Naive thymus-derived CD8-positive, alpha-beta T cell (primary cell): ENCODE measurements around the gene CRACR2B. TPM values are rescaled to one million over a fixed set of nuclear protein-coding genes. Genes with fewer than 3 reads are reported as not detected.

ENCODE experiments used
- ATAC-seq, 2 donors: fragments of 150-1000 bp; cut with Tn5 transposase in 1 of 2; sonication (Bioruptor Pico), chemical (Tn5 transposase) in 1 of 2; 1 replicate in 1 of 2; 2 replicates in 1 of 2; pipeline ENCODE4 v1.10.0; 2021; ENCODE audit warnings: mild to moderate bottlenecking in 2 of 2, moderate library complexity in 2 of 2
- POLR2A ChIA-PET: fragments of 350-600 bp; sonication (Branson Sonifier 250); formaldehyde crosslinking; loops from one replicate; lab custom pipeline; 2021; ENCODE audit warnings: antibody characterized with exemption; lab: Charles Lee
- DNase-seq, 10 donors: peaks; one replicate each; pipeline versions ENCODE4 v3.0.0 to v3.0.0-alpha.2; 2020 to 2022
- H3K27ac Mint-ChIP-seq, 10 donors: one replicate each; pipeline ENCODE4 v1.8.0; 2020 to 2022; ENCODE audit warnings: mild to moderate bottlenecking in 10 of 10, mixed read lengths in 10 of 10, moderate library complexity in 4 of 10, inconsistent platforms in 1 of 10
- H3K27me3 Mint-ChIP-seq, 5 donors: one replicate each; pipeline ENCODE4 v1.8.0; 2021 to 2022; ENCODE audit warnings: mixed read lengths in 5 of 5
- H3K36me3 Mint-ChIP-seq, 3 donors: one replicate each; pipeline ENCODE4 v1.8.0; 2020 to 2022; ENCODE audit warnings: mixed read lengths in 3 of 3, mild to moderate bottlenecking in 2 of 3, inconsistent platforms in 1 of 3
- H3K4me1 Mint-ChIP-seq, 4 donors: one replicate each; pipeline ENCODE4 v1.8.0; 2021 to 2022; ENCODE audit warnings: mixed read lengths in 4 of 4
- H3K4me3 Mint-ChIP-seq, 10 donors: one replicate each; pipeline ENCODE4 v1.8.0; 2020 to 2022; ENCODE audit warnings: mild to moderate bottlenecking in 10 of 10, mixed read lengths in 10 of 10, moderate library complexity in 6 of 10, inconsistent platforms in 1 of 10
- H3K9me3 Mint-ChIP-seq, 9 donors: one replicate each; pipeline ENCODE4 v1.8.0; 2020 to 2022; ENCODE audit warnings: mixed read lengths in 9 of 9, mild to moderate bottlenecking in 3 of 9, inconsistent platforms in 1 of 9, moderate library complexity in 1 of 9
- polyA plus RNA-seq, 3 donors: library from polyadenylated mRNA; unstranded; fragments of 300-500 nt; fragmentation: Illumina TruSeq; gene quantifications; one replicate each; pipeline ENCODE4 v1.2.3, GENCODE V29; 2021
- total RNA-seq, 8 experiments: library from RNA in 2 of 8; stranded (reverse) in 2 of 8; gene quantifications; one replicate each; pipeline ENCODE4 v1.2.3 and lab custom pipeline; 2021 to 2026

Gene CRACR2B
- total and polyA plus RNA-seq, 5 experiments from 2014 or later = 0.18 to 0.85 (median 0.60) TPM; not detected in 2

DNA sequence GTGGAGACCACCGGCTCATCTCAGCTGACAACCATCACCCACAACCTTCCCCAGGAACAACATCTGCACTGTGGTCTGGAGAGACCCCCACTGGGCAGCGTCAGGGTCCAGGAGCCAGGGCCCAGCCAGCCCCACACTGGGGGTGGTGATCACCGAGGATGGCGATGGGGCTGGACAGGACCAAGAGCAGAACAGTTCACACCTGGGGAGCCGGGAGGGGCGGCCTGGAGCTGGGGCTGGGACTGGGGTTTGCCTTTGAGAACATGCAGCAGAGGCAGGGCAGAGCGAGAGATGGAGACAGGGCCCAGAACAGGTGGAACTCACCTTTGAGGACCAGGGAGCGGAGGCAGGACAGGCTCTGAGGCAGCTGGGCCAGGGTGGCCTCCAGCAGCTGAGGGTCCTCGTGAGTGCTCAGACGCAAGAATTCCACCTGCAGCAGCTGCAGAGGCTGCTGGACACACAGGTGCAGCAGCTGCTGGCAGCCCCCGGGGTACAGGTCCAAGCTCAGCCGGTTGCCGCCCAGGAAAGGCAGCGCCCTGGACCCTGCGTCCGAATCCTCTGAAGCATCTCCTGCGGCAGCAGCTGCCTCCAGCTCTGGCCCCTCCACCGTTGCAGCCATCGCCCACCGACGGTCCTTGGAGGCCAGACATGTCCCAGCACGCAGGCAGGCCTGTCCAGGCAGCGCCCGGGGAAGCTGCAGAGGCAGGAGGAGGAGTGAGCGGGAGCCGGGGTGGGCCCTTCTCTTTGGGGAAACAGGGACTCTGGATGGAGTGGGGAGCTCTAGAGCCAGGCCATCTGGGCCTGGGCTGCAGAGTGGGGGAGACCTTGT is 23.7 kb upstream of the CRACR2B start:
- H3K27me3 Mint-ChIP-seq = no peaks in the 10 kb centered on the region
- POLR2A ChIA-PET = interaction anchor here (0.6 to 5.4 kb wide), 10 partner anchors 8 to 109 kb away, joined by 3 to 67 read pairs (median 6); partner anchors contain the start of genes CEND1, DEAF1, PNPLA2 and POLR2L
- H3K4me1 Mint-ChIP-seq = peaks cover 5 to 36% (median 17%) of the 10 kb centered on the region in 4 donors
- ATAC-seq (no peak), DNase-seq (no peak)
- peak overlapping the region; percentile 67 to 86 (median 75) for H3K4me3 Mint-ChIP-seq
- H3K36me3 Mint-ChIP-seq = no peaks in the 10 kb centered on the region
- no peaks in the 10 kb centered on the region for H3K9me3 Mint-ChIP-seq
- H3K27ac Mint-ChIP-seq = peak overlapping the region in 8 of 10 donors; percentile 56 to 89 (median 72)

- Mint-ChIP-seq H3K27me3 (no peaks in the 10 kb centered on the region), H3K27ac (peak overlapping the region in 8 of 10 donors; percentile 56 to 89 (median 72)), H3K9me3 (no peaks in the 10 kb centered on the region), H3K4me1 (peaks cover 6 to 36% (median 20%) of the 10 kb centered on the region in 4 donors), H3K36me3 (no peaks in the 10 kb centered on the region), H3K4me3 (peak overlapping the region; percentile 67 to 86 (median 75))
- POLR2A ChIA-PET = interaction anchor here (0.8 to 5.4 kb wide), 8 partner anchors 9 to 109 kb away, joined by 3 to 67 read pairs (median 4); partner anchors contain the start of genes CEND1, DEAF1, PNPLA2 and TALDO1
- ATAC-seq (no peak), DNase-seq (no peak)
These were observed 23.1 kb upstream of the CRACR2B start for GRCh38 chr11:804599-804964.

GRCh38 chr11:808427-809286 is 19.1 kb upstream of the CRACR2B start:
- Mint-ChIP-seq H3K27ac (peak overlapping the region; percentile 93 to 99 (median 99)), H3K4me1 (peaks cover 8 to 53% (median 40%) of the 10 kb centered on the region in 4 donors), H3K27me3 (no peaks in the 10 kb centered on the region), H3K4me3 (peak overlapping the region; percentile 88 to 98 (median 92)), H3K9me3 (no peaks in the 10 kb centered on the region), H3K36me3 (peaks cover 0 to 24% (median 2%) of the 10 kb centered on the region in 3 donors)
- ATAC-seq = peak; percentile 0 to 3
- no peak for DNase-seq
- POLR2A ChIA-PET = interaction anchor here (0.8 to 2.3 kb wide), 14 partner anchors 9 to 302 kb away, joined by 3 to 80 read pairs (median 4); partner anchors contain the start of genes GATD1, PHRF1, PNPLA2 and POLR2L

DNA sequence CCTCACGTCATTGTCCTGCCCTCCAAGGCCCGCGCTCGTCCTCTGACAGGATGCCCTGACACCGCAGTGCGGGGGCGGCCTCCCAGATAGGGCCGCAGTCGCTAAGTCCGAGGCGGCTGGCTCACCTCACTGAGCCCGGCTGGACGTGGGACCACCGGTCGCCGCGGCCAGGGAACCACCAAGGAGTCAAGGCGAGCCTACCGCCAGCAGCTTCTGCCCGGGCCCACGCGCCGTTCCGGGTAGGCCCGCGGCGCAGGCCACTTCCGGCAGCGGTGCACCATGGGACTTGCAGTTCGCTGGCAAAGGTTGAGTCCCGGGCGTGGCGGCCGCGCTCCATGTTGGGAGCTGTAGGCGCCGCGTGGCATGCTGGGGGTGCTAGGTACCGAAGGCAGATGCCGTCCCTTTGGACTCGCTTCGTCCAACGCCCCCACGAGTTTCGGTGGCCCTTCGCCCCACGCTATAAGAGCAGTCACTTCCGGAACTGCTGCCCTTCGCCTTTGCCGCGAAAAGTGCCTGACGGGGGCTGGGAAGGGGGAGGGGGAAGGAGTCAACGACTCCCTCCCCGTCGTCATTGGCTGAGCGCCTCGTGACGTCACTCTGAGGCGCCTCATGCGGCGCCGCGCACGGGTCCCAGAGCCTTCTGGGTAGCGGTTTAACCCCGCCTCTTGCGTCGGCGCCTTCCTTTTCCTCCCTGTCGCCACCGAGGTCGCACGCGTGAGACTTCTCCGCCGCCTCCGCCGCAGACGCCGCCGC is 18.3 kb upstream of the CRACR2B start, which contains the start of gene RPLP2:
Gene RPLP2 (plus strand): TSS at position 681 of the 753 bp plus-strand sequence. CDS start 268 bp downstream, outside the sequence.
- H3K9me3 Mint-ChIP-seq = no peaks in the 10 kb centered on the region
- peak within 1 kb of the TSS; percentile 93 to 99 (median 99) for H3K27ac Mint-ChIP-seq
- peaks cover 10 to 47% (median 39%) of the 10 kb centered on the region in 4 donors for H3K4me1 Mint-ChIP-seq
- ATAC-seq (peak; percentile 82 to 87), DNase-seq (peak; percentile 95 to 100 (median 98))
- peaks cover 0 to 27% (median 2%) of the 10 kb centered on the region in 3 donors for H3K36me3 Mint-ChIP-seq
- peak within 1 kb of the TSS; percentile 88 to 98 (median 92) for H3K4me3 Mint-ChIP-seq
- POLR2A ChIA-PET = interaction anchor here (0.8 to 2.3 kb wide), 15 partner anchors 10 to 303 kb away, joined by 3 to 80 read pairs (median 5); partner anchors contain the start of genes CD151, GATD1, PHRF1 and PNPLA2
- H3K27me3 Mint-ChIP-seq = no peaks in the 10 kb centered on the region

DNA sequence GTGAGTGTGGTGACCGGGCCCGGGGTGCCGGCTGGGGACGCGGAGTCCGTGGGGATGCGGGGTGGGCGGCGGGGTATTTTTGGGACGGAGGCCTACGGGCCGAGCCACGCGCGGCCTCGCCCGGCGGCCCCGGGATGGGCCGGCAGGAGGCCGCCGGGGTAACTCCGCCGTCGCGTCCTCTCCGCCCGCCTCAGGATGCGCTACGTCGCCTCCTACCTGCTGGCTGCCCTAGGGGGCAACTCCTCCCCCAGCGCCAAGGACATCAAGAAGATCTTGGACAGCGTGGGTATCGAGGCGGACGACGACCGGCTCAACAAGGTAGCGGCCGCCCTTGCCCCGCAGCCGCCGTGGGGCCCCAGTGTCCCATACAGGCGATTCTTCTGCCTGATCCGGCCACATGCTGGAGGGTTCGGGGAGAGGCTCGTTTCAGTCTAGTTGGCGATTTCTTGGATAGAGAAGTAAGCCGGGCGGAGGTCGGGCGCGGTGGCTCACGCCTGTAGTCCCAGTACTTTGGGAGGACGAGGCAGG is 17.6 kb upstream of the CRACR2B start:
- DNase-seq = no peak
- peak overlapping the region; percentile 88 to 98 (median 92) for H3K4me3 Mint-ChIP-seq
- no peaks in the 10 kb centered on the region for H3K27me3 Mint-ChIP-seq
- peaks cover 0 to 27% (median 2%) of the 10 kb centered on the region in 3 donors for H3K36me3 Mint-ChIP-seq
- ATAC-seq = peak; percentile 19 to 24
- POLR2A ChIA-PET = interaction anchor here (0.8 to 2.3 kb wide), 18 partner anchors 9 to 303 kb away, joined by 3 to 80 read pairs (median 4); partner anchors contain the start of genes CD151, GATD1, PHRF1 and PNPLA2
- peaks cover 10 to 45% (median 38%) of the 10 kb centered on the region in 4 donors for H3K4me1 Mint-ChIP-seq
- H3K9me3 Mint-ChIP-seq = no peaks in the 10 kb centered on the region
- H3K27ac Mint-ChIP-seq = peak overlapping the region; percentile 43 to 99 (median 99)

DNA sequence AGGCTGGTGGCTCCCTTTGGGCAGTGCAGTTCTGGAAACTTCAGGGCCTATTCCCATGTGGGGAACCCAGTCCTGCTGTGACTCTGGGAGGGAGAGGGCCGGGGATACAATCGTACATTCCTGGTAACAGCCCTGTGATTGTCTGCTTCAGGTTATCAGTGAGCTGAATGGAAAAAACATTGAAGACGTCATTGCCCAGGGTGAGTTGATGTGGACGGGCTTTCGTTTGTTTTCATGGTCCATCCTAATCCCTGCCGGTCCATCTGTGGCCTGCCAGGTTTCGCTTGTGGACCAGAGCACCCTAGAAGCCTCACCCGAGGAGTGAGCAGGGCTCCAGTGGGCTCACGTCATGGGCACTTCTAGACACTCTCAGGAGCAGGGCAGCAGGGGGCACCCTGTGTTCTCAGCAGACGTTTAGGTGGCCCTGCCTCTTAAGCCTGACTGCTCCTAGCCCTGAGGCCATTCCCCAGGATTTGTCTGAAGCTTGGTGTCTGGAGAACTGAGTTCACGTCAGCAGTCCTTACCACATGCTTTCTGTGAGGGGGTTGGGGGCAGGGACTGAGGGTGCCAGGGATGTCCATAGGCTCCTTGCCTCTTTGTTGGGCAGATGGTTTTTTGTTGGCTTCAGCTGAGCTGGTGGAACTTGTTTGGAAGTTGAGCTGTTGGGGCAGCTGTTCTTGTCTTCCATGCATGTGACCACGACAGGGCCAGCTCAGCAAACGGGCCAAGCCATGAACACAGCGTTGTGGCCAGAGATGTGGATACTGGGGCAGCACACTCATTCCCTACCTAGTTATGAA is 16.1 kb upstream of the CRACR2B start:
- POLR2A ChIA-PET = interaction anchor here (0.6 to 1.9 kb wide), 3 partner anchors 9 to 68 kb away, joined by 4 to 34 read pairs (median 4); partner anchors contain the start of gene PNPLA2
- DNase-seq = no peak

DNA sequence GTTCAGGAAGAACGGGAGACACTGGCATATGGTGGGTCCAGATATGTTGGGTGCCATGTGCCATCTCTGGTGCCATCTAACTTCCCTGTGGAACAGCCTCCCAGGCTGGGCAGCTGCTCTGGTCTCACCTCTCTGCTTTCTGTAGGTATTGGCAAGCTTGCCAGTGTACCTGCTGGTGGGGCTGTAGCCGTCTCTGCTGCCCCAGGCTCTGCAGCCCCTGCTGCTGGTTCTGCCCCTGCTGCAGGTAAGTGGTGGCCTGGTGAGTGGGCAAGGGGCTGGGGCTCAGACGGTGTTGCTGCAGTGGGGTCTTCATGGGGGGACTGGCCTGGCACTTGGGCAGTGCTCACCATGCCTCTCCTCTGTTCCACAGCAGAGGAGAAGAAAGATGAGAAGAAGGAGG is 15.3 kb upstream of the CRACR2B start:
- Mint-ChIP-seq H3K9me3 (no peaks in the 10 kb centered on the region), H3K4me3 (peak overlapping the region in 6 of 10 donors; percentile 18 to 98 (median 36)), H3K4me1 (peaks cover 10 to 41% (median 35%) of the 10 kb centered on the region in 4 donors), H3K27ac (peak overlapping the region in 8 of 10 donors; percentile 8 to 80 (median 45)), H3K27me3 (no peaks in the 10 kb centered on the region), H3K36me3 (peaks cover 0 to 27% (median 2%) of the 10 kb centered on the region in 3 donors)
- POLR2A ChIA-PET = interaction anchor here (1.4 to 1.5 kb wide), 3 partner anchors 16 to 28 kb away, joined by 3 to 7 read pairs (median 4); no protein-coding TSS in a partner anchor
- DNase-seq (no peak), ATAC-seq (no peak)

More for the DNA sequence above, 16.1 kb upstream of the CRACR2B start:
- Mint-ChIP-seq H3K4me1 (peaks cover 10 to 41% (median 35%) of the 10 kb centered on the region in 4 donors), H3K36me3 (peaks cover 0 to 27% (median 2%) of the 10 kb centered on the region in 3 donors), H3K27me3 (no peaks in the 10 kb centered on the region), H3K4me3 (peak overlapping the region; percentile 79 to 98 (median 86)), H3K9me3 (no peaks in the 10 kb centered on the region), H3K27ac (peak overlapping the region in 9 of 10 donors; percentile 31 to 95 (median 86))
- no peak for ATAC-seq

- H3K4me3 Mint-ChIP-seq = peak overlapping the region in 1 of 10 donors; percentile 26
- H3K36me3 Mint-ChIP-seq = peaks cover 0 to 27% (median 2%) of the 10 kb centered on the region in 3 donors
- no peaks in the 10 kb centered on the region for H3K9me3 Mint-ChIP-seq
- DNase-seq = no peak
- H3K27me3 Mint-ChIP-seq = no peaks in the 10 kb centered on the region
- H3K4me1 Mint-ChIP-seq = peaks cover 7 to 36% (median 30%) of the 10 kb centered on the region in 4 donors
- ATAC-seq = no peak
- H3K27ac Mint-ChIP-seq = peak overlapping the region in 3 of 10 donors; percentile 11 to 80 (median 19)
- POLR2A ChIA-PET = interaction anchor here (0.6 to 1.5 kb wide), 3 partner anchors 16 to 118 kb away, joined by 3 to 7 read pairs (median 3); no protein-coding TSS in a partner anchor
These were observed 14.7 kb upstream of the CRACR2B start for GRCh38 chr11:813072-813455.

GRCh38 chr11:813456-814096 is 14.1 kb upstream of the CRACR2B start:
- POLR2A ChIA-PET = interaction anchor here (0.6 to 1.5 kb wide), 4 partner anchors 15 to 124 kb away, joined by 3 to 7 read pairs (median 3); no protein-coding TSS in a partner anchor
- Mint-ChIP-seq H3K27ac (peak overlapping the region in 4 of 10 donors; percentile 34 to 64 (median 53)), H3K4me3 (peak overlapping the region in 1 of 10 donors; percentile 61)

More at GRCh38 chr11:813456-814096, 14.1 kb upstream of the CRACR2B start:
- Mint-ChIP-seq H3K4me1 (peaks cover 7 to 33% (median 29%) of the 10 kb centered on the region in 4 donors), H3K36me3 (peaks cover 0 to 27% (median 2%) of the 10 kb centered on the region in 3 donors), H3K27me3 (no peaks in the 10 kb centered on the region), H3K9me3 (no peaks in the 10 kb centered on the region)
- no peak for DNase-seq
- no peak for ATAC-seq
